Astrocyte of the cerebellum (primary cell): ENCODE results near the gene MAGEF1.

Source experiments
- DNase-seq: peaks from one replicate; pipeline ENCODE4 v3.0.0-alpha.2; 2011; ENCODE audit warnings: low read depth
- H3K4me3 ChIP-seq: 2 replicates; pipeline ENCODE4 v1.5.1; 2011; ENCODE audit warnings: mild to moderate bottlenecking, low read depth, low read length, moderate library complexity
- in situ Hi-C: cut with HindIII; loops from 2 replicates; pipeline ENCODE4 v1.10.0; 2017; ENCODE audit warnings: low sequenced_read_pairs
- TF ChIP-seq, protein P1 (sequence below): IDR thresholded peaks from 2 replicates; pipeline ENCODE4 v1.5.1; 2012; ENCODE audit warnings: low read length, low read depth, moderate library complexity, mild to moderate bottlenecking; ENCODE audit errors: missing control alignments

MAGEF1 gene

DNA sequence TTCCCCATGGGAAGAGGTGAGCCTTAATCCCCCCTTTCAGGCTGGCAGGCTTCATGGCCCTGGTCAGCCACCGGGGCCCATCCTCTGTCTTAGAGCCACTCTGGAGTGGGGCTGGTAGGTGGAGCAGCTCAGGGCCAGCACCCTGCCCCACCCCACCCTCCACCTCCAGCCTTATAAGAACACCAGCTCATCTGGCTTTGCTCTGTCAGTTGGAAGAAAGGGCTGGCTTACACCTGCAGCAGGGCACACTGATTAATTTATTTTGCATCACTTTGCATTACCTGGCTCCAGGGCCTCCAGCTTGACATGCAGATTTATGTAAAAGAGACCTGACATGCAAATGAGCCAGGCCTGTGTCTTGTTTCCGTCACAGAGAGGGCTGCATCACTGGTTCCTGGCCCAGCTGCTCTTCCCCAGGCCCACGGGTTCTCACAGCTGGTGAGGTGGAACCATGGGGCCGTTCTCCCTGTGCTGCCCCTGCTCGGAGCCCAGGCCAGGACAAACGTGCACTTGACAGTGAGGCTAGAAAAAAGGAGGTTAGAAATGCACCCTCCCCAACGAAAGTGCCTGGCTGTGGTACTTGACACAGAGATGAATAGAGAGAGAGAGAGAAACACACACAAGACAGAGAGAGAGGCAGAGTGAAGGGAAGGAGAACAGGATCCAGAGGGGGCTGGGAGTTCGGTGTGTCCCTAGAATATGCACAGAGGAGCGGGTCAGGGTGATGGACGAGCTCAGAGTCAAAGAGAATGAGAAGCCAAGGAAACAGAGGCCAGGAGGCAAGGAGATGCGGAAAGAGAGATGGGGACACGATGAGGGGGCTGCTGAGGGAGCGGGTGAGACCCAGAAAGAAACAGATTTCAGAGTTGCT is 44.5 kb upstream of the MAGEF1 start:
- H3K4me3 ChIP-seq: no peak overlapping the region
- no peak for DNase-seq
- in situ Hi-C loops: no loop called here
- TF ChIP-seq, protein P1, sequence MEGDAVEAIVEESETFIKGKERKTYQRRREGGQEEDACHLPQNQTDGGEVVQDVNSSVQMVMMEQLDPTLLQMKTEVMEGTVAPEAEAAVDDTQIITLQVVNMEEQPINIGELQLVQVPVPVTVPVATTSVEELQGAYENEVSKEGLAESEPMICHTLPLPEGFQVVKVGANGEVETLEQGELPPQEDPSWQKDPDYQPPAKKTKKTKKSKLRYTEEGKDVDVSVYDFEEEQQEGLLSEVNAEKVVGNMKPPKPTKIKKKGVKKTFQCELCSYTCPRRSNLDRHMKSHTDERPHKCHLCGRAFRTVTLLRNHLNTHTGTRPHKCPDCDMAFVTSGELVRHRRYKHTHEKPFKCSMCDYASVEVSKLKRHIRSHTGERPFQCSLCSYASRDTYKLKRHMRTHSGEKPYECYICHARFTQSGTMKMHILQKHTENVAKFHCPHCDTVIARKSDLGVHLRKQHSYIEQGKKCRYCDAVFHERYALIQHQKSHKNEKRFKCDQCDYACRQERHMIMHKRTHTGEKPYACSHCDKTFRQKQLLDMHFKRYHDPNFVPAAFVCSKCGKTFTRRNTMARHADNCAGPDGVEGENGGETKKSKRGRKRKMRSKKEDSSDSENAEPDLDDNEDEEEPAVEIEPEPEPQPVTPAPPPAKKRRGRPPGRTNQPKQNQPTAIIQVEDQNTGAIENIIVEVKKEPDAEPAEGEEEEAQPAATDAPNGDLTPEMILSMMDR: no peak

- TF ChIP-seq, protein P1: no peak
- H3K4me3 ChIP-seq: no peak overlapping the region
- in situ Hi-C loops: no loop called here
- no peak for DNase-seq
Measured at GRCh38 chr3:184755315-184755731, 43.5 kb upstream of the MAGEF1 start.

- no peak overlapping the region for H3K4me3 ChIP-seq
- TF ChIP-seq, protein P1: no peak
- DNase-seq: no peak
- in situ Hi-C loops: no loop called here
Measured at GRCh38 chr3:184752361-184752760, 40.5 kb upstream of the MAGEF1 start.

DNA sequence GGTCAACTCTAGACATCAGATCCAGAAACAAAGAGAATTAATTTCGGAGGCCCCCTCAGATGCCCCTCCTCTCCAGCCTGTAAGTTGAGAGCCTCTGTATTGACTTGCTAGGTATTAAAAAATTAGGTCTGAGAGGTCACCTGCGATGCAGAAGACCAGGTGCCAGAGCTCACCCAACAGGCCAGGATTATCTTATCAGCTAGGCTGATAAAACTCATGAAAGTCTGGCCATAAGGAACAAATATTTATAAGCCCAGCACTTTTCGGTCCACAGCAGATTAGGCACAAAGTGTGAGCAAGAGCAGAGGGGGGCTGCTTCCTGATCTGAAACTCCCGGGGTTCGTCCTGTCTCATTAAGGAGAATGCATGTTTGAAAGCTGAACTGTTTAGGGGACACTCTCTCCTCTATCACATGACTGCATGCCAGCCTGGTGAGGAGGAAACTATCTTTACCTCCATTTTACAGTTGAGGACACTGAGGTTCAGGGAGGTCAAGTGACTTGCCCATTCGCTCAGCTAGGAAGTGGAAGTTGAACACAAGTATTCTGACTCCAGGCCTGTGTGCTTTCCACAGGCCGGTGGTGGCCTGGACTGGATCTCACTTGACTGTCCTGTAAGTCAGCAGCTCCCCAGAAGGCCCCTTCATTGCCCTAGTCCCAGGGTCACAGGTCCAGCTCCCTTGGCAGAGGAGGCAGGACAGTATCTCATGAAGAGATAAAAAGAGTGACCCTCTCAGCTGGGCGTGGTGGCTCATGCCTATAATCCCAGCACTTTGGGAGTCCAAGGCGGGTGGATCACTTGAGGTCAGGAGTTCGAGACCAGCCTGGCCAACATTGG is 39.6 kb upstream of the MAGEF1 start:
- TF ChIP-seq, protein P1: no peak
- no peak overlapping the region for H3K4me3 ChIP-seq
- in situ Hi-C loops: no loop called here
- DNase-seq: no peak

DNA sequence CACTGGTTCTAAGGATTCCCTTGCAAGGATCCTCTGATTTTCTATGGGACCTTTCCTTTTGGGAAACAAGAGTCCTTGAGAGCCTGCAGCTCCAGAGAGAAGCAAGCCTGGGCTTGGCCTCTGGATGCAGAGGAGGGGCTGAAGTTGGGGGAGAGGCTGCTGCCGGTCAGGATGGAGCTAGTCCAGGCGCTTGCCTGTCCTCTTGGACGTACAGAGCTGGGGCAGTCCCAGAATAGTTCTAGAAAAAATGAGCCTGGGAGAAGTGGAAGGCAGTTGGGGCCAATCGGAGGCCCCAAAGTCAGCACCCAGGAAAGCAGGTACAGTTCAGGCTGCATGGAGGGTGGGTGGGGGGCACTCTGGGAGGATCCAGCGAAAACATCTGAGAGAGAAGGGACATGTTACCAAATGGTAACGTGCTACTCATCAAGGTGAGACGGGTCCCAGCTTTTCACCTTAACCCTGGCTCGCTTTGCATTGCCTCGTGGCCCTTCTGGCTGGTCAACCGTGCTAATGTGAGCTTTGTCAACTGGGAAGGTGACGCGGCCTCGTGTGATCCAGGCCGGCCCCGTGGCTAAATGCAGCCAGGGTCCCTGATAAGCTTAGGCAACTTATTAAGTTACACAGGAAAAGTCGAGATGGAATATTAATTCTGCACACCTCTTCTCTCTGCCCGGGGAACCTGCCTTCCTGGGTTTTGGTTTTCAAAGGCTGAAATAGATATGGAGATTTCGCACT is 38.7 kb upstream of the MAGEF1 start:
- in situ Hi-C loops: no loop called here
- no peak overlapping the region for H3K4me3 ChIP-seq
- DNase-seq: no peak
- TF ChIP-seq, protein P1: no peak

DNA sequence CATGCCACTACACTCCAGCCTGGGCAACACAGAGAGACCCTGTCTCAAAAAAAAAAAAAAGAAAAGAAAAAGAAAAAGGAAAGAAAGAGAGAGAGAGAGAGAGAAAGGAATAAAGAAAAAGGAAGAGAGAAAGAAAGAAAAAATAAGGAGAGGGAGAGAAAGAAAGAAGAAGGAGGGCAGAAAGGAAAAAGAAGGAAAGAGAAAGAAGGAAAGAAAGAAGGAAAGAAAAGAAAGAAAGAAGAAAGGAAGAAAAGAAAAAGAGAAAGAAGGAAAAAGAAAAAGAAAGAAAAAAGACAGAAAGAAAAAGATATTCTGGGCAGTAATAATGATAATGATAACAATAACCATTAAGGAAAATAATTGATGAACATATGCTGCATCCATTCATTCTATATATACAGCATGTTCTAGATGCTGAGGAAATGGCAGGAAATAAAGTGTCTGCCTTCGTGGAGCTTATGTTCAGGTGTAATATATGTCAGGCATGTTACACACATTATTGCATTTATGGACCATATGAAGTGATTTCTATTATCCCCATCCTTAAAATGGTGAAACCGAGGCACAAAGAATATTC is 37.4 kb upstream of the MAGEF1 start:
- TF ChIP-seq, protein P1: no peak
- DNase-seq: no peak
- H3K4me3 ChIP-seq: no peak overlapping the region
- in situ Hi-C loops: no loop called here
